Stimulated activated CD4-positive, alpha-beta T cell treated with anti-CD3 and anti-CD28 coated beads, Interleukin-12 subunit alpha, Interleukin-12 subunit beta, amount 100 ng/mL, for 24 hours (primary cell): ENCODE data around the gene BRD1.
"Not testable (repeated sequence)": the region's sequence is repeated elsewhere in the genome, so short reads cannot be mapped to it uniquely, and the experiment has no call there.

Experiments used
- DNase-seq, 2 experiments: peaks; one replicate each; pipeline ENCODE4 v3.0.0-alpha.2; 2020; ENCODE audit warnings: low read depth in 2 of 2

The BRD1 gene

GRCh38 chr22:49769691-49770546 lies 57.8 kb downstream of the BRD1 start:
- DNase-seq, result no peak

GRCh38 chr22:49768951-49769690 lies 58.6 kb downstream of the BRD1 start:
- no peak for DNase-seq

DNA sequence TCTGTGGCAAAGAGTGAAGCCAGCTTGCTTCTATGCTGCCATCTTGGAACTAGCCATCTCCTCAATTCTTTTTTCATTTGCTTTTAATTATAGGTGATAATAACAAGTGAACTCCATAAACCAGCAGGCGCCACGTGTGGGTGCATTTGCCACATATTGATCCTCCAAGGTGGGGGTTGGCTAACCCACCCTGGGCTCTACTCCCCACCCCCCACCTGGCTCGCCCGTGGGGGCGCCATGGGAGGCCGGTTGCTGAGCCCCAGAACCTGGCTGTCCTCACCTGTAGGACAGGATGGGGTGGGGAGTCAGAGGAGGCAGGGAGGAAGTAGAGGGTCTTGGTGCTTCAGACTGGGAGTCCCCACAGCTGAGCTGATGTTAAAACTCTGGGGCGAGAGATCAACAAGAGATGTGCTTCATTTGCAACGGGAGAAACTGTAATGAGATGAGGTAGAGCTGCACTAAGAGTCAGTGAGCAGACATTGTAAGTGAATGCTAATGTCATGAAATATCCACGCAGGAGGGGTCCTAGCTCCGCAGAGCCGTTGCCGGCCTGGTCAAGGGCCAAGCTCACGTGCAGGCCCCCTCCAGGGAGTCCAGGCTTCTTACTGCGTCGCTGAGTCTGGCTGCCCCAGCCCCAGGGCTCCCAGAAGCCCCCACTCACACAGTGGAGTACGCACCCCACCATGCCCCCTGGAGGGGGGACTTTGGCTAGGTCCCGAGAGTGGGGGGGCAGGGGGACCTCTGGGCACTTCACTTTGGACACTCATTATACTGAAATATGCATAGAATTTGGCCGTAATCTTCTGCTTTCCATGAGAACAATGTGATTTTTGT lies 59.4 kb downstream of the BRD1 start:
- DNase-seq, result no peak

DNA sequence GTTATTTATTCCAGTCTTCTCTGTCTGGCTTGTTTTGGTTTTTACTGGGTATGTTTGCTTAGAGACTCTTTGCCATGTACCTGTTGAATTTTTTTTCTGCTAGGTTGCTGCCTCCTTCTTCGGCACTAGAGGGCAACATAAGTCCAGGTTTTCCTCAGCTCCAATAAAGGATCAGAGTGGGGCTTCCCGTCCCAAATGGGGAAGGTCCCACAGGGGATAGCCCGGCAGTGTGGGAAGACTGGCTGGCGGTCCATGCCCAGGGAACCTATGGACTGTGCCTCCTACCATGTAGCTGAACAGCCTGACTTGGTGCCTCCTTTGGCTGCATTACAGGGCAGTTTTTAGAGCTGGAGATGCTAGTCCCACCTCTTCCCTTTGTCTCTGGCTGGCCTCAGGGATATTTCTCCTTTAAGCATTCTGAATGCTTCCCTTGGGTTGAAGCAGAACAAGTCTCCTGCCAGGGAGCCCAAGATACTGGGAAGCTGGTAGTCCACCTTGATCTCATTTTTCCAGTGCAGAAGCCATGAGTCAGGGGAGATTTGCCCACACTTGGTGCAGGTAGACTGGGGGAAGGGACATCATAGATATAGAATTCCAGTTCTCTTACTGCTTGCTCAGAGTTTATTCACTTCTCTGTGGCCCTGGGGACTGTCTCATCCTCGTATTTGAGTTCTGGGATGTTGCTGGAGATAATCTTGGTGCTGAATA lies 60.2 kb downstream of the BRD1 start:
- peak in 1 of 2 experiments; percentile 8 for DNase-seq

DNA sequence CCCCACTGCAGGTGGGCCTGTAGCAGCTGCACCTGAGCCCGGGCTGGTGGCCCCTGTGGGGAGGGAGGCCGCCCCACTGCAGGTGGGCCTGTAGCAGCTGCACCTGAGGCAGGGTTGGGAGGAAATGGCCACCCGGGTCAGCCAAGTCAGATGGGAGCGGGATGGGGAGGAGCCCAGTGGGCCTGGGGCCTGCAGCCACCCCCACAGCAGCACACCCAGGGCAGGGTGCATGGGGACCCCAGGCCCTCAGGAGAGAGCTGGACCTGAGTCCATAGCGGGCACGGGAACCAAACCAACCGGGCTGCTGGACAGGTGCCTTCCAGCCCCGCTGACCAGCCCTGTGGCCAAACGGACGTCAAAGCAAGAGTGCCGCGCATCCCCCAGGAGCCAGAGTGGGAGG lies 61.7 kb downstream of the BRD1 start:
- no peak for DNase-seq

- DNase-seq, result no peak
Observed at GRCh38 chr22:49765091-49765771, 62.4 kb downstream of the BRD1 start.

- no peak for DNase-seq
Observed at GRCh38 chr22:49764127-49764581, 63.5 kb downstream of the BRD1 start.

DNA sequence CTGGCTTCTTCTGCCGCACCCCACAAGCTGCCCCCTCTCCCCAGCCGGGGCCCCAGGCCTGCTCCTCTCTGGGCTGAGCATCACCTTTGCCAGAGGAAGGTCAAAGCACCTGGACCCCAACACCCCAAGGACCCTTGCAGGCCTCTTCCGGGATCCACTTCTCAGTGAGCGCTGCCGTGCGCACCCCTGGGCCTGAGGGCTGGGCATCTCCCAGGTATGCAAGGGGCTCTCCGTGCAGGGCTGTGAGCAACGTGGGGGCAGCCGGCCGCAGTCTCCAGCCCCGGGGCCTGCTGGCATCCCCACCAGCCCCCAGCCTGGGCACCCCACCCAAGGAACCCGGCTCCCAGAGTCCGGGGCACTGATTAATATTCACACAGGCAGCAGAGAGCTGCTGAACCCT lies 64.0 kb downstream of the BRD1 start:
- DNase-seq, result no peak

DNA sequence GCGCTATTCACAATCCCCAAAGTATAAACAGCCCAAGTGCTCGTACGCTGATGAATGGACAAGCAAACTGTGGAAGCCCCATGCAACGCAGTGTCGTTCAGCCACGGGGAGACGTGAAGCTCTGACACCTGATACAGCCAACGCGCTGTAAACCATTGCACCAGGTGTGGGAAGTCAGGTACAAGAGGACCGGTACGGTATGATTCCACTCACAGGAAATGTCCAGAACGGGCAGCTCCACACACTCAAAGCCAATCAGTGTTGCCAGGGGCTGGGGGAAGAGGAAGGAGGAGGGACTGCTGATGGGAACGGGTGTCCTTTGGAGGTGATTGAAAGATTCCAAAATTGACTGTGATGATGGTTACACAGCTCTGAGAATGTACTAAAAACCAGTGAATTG lies 64.5 kb downstream of the BRD1 start:
- no peak for DNase-seq

DNA sequence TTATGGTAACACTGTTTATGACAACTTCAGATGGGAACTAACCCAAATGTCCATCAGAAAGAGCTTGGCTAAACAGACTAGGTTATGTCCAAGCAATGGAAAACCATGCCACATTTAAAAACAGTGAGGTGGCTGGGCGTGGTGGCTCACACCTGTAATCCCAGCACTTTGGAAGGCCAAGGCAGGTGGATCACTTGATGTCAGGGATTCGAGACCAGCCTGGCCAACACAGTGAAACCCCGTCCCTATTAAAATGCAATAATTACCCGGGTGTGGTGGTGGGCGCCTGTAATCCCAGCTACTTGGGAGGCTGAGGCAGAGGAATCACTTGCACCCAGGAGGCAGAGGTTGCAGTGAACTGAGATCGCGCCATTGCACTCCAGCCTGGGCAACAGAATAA lies 65.1 kb downstream of the BRD1 start:
- DNase-seq, result not testable (repeated sequence)

DNA sequence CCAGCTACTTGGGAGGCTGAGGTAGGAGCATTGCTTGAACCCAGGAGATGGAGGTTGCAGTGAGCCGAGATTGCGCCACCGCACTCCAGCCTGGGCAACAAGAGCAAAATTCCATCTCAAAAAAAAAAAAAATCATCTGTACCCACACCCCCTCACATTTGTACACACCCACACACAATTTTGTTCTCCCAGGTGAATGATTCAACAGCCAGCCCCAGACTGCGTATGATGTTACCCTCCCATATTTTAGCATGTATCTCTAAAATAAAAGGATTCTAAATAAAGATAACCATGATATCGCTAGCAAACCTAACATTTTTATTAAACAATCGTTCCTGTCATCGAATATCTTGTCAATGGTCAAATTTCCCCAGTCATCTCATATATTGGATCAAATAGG lies 65.8 kb downstream of the BRD1 start:
- no peak for DNase-seq

DNA sequence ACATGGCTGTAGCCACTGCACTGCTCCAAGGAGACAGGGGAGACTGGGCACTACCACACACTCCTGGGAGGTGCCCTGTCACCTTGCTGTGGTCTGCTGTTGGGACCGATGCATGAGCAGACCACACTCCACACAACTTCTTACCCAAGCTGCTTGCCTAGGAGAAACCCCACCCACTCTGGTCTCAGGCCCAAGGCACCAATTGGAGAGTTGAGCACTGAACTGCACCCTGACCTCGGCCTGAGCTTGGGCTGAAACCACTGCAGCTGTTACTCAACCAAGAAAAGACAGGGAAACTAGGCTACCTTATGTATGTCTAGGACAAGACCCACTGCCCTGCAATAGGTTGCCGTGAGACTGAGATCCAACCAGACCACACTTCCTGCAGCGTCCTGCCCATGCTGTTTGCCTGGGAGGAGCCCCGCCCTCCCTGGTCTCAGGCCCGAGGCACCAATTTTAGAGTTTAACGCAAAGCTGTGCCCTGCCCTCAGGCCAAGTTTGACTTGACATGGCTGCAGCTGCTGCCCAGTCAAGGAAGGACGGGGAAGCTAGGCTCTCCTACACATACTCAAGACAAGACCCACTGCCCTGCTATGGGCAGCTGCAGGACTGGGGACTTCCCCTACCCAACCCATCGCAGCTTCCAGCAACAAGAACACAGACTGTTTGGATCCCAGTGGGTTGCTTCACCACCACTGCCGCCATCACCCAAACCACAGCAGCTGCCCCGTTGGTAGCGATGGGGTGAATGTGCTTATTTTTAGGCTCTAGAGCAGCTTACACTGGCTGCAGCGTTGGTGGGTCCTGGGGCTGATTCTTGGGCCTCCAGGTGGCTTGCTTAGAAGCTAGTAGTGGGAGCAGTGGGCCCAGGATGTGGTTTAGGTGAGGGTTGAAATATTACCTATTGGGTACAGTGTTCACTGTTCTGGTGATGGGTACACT lies 66.8 kb downstream of the BRD1 start:
- DNase-seq, result no peak

GRCh38 chr22:49760280-49760629 lies 67.4 kb downstream of the BRD1 start:
- DNase-seq, result no peak

GRCh38 chr22:49756676-49757075 lies 71.0 kb downstream of the BRD1 start:
- DNase-seq, result no peak

- DNase-seq, result no peak
Observed at GRCh38 chr22:49756201-49756600, 71.5 kb downstream of the BRD1 start.

- DNase-seq, result no peak
Observed at GRCh38 chr22:49755631-49756001, 72.1 kb downstream of the BRD1 start.

DNA sequence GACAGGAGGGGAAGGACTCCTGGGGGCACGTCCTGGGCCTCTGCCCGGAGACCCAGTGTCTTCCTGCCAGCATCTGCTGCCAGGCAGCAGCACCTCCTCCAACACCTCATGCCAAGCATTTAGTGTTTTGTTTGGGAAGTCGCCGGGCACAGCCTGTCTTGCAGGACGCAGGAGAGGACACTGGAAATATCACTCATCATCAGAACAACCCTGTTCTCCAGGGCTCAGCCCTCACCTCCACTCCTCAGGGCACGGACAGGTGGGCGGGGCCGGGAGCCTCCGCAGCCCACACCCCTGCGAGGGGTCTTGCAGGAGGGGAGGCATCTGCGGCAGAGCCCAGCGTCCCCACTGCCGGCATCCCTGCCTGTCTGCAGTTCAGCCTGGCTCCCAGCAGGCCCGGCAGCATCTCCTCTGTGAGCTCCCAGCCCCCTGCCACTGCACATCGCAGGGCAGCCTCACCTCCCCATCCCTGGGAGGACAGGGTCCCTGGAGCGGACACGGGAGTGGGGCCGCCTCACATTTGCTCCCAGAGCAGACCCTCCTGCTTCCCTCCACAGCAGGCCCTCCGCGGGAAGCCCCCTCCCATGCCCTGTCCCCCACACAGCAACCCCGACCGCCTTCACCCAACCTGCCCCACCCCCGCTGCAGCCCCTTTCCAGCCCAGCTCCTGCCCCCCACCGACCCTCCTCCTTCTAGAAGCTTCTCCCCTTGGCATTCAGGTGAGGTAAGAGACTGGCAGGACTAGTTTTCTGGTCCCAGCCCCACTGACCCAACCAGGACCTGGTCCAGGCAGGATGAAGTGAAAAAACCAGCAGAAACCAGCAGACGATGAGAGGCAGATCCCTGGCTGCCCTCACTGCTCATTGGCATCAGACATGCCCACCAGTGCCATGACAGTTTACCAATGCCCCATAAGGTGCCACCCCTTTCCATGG lies 72.7 kb downstream of the BRD1 start:
- DNase-seq, result no peak

DNA sequence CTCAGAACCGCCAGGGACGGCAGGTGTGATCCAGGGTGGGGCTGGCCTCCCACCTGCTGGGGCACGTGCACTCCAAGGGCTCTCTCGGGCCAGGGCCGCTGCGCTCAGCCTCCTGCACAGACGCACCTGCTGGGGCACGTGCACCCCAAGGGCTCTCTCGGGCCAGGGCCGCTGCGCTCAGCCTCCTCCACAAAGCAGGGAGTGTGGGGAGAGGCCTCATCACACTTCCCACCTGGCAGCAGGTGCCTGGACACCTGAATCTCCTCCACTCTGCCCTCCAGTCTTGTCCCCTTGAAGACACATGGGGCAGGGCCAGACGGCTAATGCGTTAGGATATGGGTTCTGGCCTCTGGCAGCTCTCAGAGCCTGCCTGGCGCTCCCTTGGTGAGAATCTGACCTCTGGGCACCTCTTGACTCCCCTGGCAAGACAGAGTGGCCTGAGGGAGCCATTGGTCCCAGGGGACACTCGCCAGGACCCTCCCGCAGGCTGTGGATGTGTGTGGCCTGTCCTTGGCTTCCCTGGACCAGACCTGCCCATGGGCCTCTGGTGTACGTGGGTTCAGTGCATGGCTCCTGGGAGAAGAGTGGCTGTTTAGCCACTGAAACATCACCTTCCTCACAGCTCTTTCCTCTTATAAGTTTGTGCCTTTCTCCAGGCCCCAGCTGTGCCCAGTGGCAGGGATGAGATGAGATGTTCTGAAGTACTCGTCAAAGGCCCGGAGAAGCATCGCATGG lies 73.5 kb downstream of the BRD1 start:
- DNase-seq, result no peak
